GM21526 (cell line): ENCODE data around the gene OR8D1.
"Not testable (repeated sequence)": the region's sequence is repeated elsewhere in the genome, so short reads cannot be mapped to it uniquely, and the experiment has no call there.

Experiments used
- ATAC-seq: cut with Tn5 transposase; IDR thresholded peaks from one replicate; pipeline ENCODE4 v1.9.1; 2021; ENCODE audit warnings: moderate library complexity; ENCODE audit not compliant: unreplicated experiment, low FRiP score

Gene OR8D1

DNA sequence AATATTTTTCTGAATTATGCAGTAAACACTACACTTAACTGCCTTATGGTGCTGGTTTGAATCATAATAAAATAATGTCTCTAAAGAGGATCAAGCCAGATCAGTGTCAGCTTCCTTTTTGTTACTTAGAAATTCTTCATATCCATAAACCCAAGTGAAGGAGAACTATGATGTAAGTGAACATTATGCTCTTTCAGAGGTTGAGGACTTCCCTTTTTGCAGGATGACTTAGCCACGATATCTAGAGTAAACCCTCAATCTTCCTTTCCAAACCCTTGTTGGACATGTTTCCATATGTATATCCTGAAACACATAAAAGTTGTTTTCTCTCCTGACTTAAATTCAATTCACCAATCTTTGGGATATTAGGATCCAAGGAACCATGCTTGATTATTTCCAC, 19.1 kb downstream of the OR8D1 start:
- no peak for ATAC-seq

GRCh38 chr11:124285610-124286344, 28.0 kb downstream of the OR8D1 start:
- ATAC-seq, result no peak

GRCh38 chr11:124278261-124278660, 35.5 kb downstream of the OR8D1 start:
- ATAC-seq, result no peak

DNA sequence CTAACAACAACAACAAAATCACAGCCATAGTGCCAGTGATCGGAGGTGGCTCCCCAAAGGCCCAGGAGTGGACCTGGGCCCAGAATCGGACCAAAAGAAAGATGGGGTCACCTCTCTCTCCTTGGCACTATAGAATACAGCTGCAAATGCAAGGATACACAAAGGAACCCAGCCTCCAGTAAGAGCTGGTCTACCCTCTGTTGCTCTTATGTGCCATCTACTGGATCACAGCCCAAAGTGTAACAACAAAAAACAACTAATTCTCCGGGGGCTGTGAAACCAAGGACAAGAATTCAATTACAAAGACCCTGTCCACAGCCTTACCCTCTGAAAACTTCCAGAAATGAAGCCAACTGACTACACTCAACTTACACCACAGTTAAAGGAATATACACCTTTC, 35.9 kb downstream of the OR8D1 start:
- ATAC-seq, result no peak

- ATAC-seq, result no peak
Measured at GRCh38 chr11:124277207-124277606, 36.5 kb downstream of the OR8D1 start.

GRCh38 chr11:124276081-124276480, 37.7 kb downstream of the OR8D1 start:
- ATAC-seq, result no peak

DNA sequence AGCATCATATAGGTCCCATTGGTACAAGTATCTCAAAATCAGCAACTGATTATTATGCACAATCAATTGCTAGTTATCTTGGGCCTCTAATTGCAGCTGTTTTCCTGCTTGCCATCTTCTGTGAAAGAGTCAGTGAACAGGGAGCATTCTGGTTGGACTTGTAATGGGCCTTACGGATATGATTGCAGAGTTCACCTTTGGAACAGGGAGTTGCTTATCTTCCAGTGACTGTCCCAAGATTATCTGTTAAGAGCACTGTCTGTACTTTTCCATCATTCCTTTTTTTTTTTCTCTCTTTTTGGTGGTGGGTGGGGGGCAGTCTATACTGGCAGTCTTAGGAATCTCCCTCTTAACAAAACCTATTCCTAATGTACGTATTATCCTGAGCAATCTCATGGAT, 39.7 kb downstream of the OR8D1 start:
- no peak for ATAC-seq

DNA sequence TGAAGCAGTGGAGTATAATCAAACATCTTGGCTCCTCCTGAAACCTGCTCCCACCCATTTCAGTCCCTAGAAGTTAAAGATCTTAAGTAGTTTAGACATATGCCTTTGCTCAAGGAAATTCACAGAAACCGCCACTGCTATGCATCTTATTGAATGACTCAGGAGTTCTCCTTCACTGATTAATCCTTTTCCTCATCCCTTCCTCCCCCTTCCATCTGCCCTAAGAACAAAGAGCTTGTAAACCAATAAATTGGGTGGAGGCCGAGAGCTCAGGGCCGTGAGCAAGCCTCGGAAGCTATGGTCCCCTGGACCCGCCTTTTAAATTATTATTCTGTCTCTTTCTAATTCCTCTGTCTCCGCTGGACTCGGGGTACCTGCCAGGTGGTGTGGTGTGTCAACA, 42.9 kb downstream of the OR8D1 start:
- ATAC-seq, result not testable (repeated sequence)

DNA sequence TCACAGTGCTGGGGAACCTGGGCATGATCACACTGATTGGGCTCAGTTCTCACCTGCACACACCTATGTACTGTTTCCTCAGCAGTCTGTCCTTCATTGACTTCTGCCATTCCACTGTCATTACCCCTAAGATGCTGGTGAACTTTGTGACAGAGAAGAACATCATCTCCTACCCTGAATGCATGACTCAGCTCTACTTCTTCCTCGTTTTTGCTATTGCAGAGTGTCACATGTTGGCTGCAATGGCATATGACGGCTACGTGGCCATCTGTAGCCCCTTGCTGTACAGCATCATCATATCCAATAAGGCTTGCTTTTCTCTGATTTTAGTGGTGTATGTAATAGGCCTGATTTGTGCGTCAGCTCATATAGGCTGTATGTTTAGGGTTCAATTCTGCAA, 48.7 kb downstream of the OR8D1 start:
- ATAC-seq, result not testable (repeated sequence)

DNA sequence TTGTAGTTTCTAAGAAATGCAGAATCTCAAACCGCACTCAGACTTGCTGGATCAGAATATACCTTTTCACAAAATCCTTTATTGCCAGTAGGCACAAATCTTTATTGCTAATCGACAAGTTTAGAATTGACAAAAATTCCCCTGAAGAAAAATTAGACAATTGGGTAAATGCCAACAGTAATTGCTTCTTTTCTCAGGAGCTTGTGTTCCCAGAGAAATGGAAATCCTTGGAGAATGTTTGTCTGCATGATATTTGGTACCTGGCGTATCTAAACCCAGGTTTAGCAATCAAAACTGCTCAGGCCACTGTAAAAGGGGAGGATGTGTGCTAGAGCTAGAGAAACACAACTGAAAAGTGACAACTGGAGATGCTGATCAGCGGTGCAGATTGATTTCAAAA, 57.7 kb downstream of the OR8D1 start, which contains the start of gene OR8G5:
OR8G5 (plus strand) TSS at position 301 of the 400 bp plus-strand sequence. CDS start 8,556 bp downstream, outside the sequence.
- no peak for ATAC-seq
